Activated naive CD4-positive, alpha-beta T cell treated with anti-CD3 and anti-CD28 coated beads, Interleukin-2, amount 50 U/mL, for 72 hours (primary cell): Measurements from ENCODE around the gene FYB2. TPM values are rescaled to one million over a fixed set of nuclear protein-coding genes. Genes with fewer than 3 reads are reported as not detected.

Source experiments
- ATAC-seq, 2 donors: fragments of 150-1000 bp; cut with Tn5 transposase; 2 replicates each; pipeline ENCODE4 v1.10.0; 2021; ENCODE audit warnings: mild to moderate bottlenecking in 2 of 2, moderate library complexity in 2 of 2
- DNase-seq, 2 donors: peaks; one replicate each; pipeline ENCODE4 v3.0.0; 2021 to 2022; ENCODE audit warnings: low spot score in 2 of 2
- H3K27ac Mint-ChIP-seq, 2 donors: one replicate each; pipeline ENCODE4 v1.8.0; 2022; ENCODE audit warnings: mild to moderate bottlenecking in 2 of 2, mixed read lengths in 2 of 2
- H3K36me3 Mint-ChIP-seq, 2 donors: one replicate each; pipeline ENCODE4 v1.8.0; 2022; ENCODE audit warnings: mixed read lengths in 2 of 2
- H3K9me3 Mint-ChIP-seq, 2 donors: one replicate each; pipeline ENCODE4 v1.8.0; 2022; ENCODE audit warnings: mixed read lengths in 2 of 2
- total RNA-seq, 2 donors: library from RNA; stranded (reverse); gene quantifications; one replicate each; pipeline ENCODE4 v1.2.3, GENCODE V29; 2022

The FYB2 gene
- total RNA-seq, 2 donors from 2014 or later, result not detected

DNA sequence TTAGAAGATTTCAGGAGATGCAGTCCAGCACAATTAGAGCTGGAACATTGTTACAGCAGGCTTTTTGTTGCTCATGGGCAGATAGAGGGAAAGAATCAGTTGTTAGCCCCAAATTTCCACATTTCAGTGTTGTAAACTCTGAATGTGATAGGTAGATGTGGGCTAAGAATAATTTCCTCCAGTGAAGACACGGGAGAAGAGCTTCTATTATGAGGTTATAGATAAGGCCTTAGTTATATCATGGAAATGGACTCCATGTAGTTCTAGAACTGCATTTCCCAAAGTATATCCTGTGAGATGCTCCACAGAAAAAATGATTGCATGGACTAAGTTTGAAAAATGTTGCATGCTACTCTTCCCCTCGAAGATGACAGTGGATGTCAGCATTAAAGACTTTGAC, 109.2 kb downstream of the FYB2 start:
- Mint-ChIP-seq H3K36me3 (no peaks in the 10 kb centered on the region), H3K9me3 (no peaks in the 10 kb centered on the region), H3K27ac (no peak overlapping the region)
- ATAC-seq (no peak), DNase-seq (no peak)

- no peaks in the 10 kb centered on the region for H3K9me3 Mint-ChIP-seq
- no peaks in the 10 kb centered on the region for H3K36me3 Mint-ChIP-seq
- DNase-seq (peak in 1 of 2 donors; percentile 9), ATAC-seq (peak in 1 of 2 donors; percentile 46)
- H3K27ac Mint-ChIP-seq, result no peak overlapping the region
Observed at GRCh38 chr1:56709269-56709880, 109.8 kb downstream of the FYB2 start.

DNA sequence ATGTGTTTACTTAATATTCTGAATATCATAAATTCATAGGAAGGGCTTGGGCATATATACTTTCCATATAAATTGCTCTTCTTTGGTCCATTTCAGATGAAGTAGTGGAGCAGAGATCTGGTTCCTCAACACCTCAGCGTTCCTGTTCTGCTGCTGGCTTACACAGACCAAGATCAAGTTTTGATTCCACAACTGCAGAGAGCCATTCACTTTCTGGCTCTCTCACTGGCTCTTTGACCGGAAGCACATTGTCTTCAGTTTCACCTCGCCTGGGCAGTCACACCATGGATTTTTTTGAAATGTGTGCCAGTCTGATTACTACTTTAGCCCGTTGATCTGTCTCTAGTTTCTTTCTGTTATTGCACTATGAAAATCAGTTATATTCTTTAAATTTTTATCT, 111.8 kb downstream of the FYB2 start:
- DNase-seq (no peak), ATAC-seq (no peak)
- Mint-ChIP-seq H3K9me3 (peaks cover 2 to 4% of the 10 kb centered on the region in 2 donors), H3K36me3 (no peaks in the 10 kb centered on the region), H3K27ac (no peak overlapping the region)

DNA sequence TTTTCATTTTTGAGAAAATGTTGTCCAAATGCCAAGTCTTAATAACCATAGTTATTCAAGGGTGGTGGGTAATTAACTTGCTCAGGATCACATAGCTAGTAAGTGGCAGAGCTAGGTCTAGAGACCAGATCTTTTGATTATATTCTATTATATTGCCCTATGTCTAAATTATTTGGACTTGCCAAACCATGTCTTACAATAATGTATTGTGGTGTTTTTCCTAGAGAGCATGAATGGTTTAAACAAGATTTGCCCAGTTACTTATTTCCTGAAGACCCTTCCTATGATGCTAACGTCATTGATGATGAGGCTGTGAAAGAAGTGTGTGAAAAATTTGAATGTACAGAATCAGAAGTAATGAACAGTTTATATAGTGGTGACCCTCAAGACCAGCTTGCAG, 115.5 kb downstream of the FYB2 start:
- peaks cover 4 to 5% of the 10 kb centered on the region in 2 donors for H3K9me3 Mint-ChIP-seq
- no peak overlapping the region for H3K27ac Mint-ChIP-seq
- DNase-seq (no peak), ATAC-seq (no peak)
- peaks cover 0 to 5% of the 10 kb centered on the region in 2 donors for H3K36me3 Mint-ChIP-seq

DNA sequence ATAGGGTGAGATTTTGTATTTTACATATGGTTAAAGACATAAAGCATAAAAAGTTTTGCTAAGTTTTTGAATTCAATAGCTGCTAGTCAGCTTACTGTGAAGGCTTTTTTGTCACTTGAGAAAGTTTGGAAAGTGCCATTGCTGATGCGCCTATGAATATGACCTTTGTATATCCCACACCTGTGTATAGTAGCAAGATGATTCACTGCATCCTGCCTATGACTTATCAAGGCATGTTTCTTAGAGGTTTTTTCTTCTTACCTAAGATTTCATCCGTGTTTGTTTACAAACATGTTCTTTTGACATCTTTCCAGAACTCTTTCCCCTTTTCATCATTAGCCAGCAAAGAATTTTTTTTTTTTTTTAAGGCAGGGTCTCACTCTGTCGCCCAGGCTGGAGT, 122.5 kb downstream of the FYB2 start:
- Mint-ChIP-seq H3K36me3 (peaks cover 0 to 5% of the 10 kb centered on the region in 2 donors), H3K27ac (no peak overlapping the region), H3K9me3 (no peaks in the 10 kb centered on the region)
- ATAC-seq (no peak), DNase-seq (no peak)

DNA sequence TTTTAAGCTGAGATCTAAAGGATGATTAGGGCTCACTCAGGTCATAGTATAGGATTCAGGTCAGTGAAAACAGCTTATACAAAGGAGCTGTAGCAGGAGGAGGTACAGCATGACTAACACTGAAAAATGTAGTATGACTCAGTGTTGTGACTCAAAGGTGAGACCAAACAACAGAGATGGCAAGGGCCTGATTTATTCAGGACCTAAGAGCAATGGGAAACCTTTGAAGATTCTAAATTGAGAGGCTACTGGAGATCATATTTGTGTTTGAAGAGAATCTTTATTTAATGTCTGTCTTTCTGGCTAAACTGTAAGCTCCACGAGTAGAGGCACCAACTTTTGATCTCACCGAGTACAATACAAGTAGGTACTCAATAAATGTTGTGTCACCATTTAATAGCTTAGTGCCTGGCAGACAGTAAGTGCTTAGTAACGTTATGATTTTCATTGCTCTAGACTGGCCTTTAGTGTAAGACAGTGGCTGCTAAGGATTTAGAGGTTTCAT, 130.6 kb downstream of the FYB2 start:
- H3K27ac Mint-ChIP-seq, result no peak overlapping the region
- DNase-seq (peak in 1 of 2 donors; percentile 2), ATAC-seq (peak; percentile 92 to 100)
- no peaks in the 10 kb centered on the region for H3K9me3 Mint-ChIP-seq
- H3K36me3 Mint-ChIP-seq, result no peaks in the 10 kb centered on the region

DNA sequence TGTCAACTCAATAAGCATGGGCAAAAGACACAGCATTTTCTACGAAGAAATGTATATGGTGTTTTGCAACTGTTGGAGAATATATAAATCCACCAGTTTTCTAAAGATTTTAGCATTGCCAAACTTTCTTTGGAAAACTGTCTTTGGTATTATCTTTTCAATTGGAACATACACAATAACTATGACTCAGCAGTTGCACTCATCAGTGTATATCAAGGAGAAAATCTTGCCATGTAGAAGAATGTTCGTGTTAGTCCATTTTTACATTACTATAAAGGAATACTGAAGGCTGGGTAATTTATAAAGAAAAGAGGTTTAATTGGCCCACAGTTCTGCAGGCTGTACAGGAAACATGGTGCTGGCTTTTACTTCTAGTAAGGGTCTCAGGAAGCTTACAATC, 133.0 kb downstream of the FYB2 start:
- Mint-ChIP-seq H3K36me3 (no peaks in the 10 kb centered on the region), H3K27ac (no peak overlapping the region), H3K9me3 (no peaks in the 10 kb centered on the region)
- DNase-seq (no peak), ATAC-seq (no peak)

DNA sequence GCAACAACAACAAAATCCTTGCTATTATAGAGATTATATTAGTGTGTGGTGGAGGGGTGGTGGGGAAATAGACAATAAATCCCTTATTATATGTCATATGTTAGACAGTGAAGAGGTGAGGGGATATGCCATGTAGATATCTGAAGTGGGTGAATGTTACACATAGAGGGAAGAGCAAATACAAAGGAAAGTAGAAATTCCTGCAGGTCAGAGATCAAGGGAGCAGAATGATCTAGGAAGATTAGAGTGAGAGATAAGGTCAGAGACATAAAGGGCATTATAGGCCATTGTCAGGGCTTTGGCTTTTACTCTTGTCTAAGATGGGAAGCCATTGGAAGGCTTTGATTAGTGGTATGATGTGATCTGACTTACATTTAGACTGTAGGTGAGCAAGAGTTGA, 135.6 kb downstream of the FYB2 start:
- Mint-ChIP-seq H3K36me3 (no peaks in the 10 kb centered on the region), H3K27ac (no peak overlapping the region), H3K9me3 (peaks cover 0 to 5% of the 10 kb centered on the region in 2 donors)
- DNase-seq (no peak), ATAC-seq (no peak)

DNA sequence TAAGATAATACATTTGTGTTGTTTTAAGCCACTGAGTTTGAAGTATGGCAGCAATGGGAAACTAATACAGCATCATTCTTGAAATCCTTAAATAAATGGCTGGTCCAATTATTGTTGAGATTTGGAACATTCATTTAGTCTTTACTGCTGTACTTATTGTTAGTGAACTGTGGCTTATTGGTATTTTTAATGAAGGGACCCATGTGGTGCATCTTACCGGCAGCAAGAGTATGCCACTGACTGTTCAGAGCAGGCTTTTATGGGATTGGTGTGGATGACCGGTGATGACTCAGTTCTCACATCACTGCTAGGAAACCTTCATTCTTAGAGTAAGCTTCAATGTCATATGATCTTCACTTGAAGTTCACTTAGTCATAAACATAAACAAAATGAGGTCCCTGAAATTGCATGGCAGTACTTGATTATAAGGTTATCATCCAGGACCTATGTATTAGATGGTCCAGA, 142.6 kb downstream of the FYB2 start:
- ATAC-seq, result peak in 1 of 2 donors; percentile 32
- H3K9me3 Mint-ChIP-seq, result peaks cover 0 to 11% of the 10 kb centered on the region in 2 donors
- H3K27ac Mint-ChIP-seq, result no peak overlapping the region
- H3K36me3 Mint-ChIP-seq, result no peaks in the 10 kb centered on the region
- DNase-seq, result no peak

DNA sequence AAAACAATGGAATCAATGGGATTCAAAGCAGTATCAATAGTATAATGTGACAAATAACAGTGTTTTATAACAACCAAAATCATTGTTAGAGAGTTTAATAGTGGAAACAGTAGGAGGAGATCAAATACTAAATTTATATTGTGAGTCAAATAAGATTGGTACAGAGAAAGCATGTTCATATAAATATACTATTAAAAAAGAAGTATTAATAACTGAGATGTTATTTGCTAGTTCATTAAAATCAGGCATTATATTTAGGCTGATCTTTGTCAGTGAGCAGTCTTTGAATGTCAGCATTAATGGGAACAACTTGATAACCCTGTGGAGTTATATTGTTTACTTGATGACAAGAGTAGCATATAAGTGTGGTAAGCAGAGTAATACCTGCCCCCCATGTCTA, 143.4 kb downstream of the FYB2 start:
- H3K36me3 Mint-ChIP-seq, result no peaks in the 10 kb centered on the region
- no peak overlapping the region for H3K27ac Mint-ChIP-seq
- DNase-seq (no peak), ATAC-seq (no peak)
- H3K9me3 Mint-ChIP-seq, result peaks cover 0 to 11% of the 10 kb centered on the region in 2 donors

GRCh38 chr1:56672579-56672978, 146.6 kb downstream of the FYB2 start:
- no peak overlapping the region for H3K27ac Mint-ChIP-seq
- H3K36me3 Mint-ChIP-seq, result no peaks in the 10 kb centered on the region
- DNase-seq, result no peak
- H3K9me3 Mint-ChIP-seq, result peaks cover 0 to 6% of the 10 kb centered on the region in 2 donors
- no peak for ATAC-seq

DNA sequence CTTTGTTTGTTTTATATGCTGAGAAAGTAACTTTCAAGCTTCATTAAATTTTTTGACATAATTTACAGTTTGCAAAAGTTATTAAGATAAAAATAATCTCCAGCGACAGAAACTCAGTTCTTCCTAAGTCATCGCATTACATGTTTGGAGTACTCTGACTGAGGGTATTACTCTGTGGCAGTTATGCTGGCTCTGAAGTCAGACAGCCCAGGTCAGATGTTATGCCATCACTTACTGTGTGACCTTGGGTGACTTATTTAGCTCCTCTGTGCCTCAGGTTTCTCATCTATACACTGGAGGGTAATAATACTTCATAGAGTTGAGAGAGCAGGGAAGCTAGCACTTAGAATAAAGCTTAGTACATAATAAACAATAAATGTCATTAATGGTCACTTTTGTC, 147.7 kb downstream of the FYB2 start:
- peaks cover 0 to 6% of the 10 kb centered on the region in 2 donors for H3K9me3 Mint-ChIP-seq
- no peak for DNase-seq
- no peak overlapping the region for H3K27ac Mint-ChIP-seq
- ATAC-seq, result no peak
- no peaks in the 10 kb centered on the region for H3K36me3 Mint-ChIP-seq

- H3K36me3 Mint-ChIP-seq, result no peaks in the 10 kb centered on the region
- no peak overlapping the region for H3K27ac Mint-ChIP-seq
- H3K9me3 Mint-ChIP-seq, result peaks cover 0 to 6% of the 10 kb centered on the region in 2 donors
- DNase-seq (no peak), ATAC-seq (no peak)
Observed at GRCh38 chr1:56671085-56671484, 148.1 kb downstream of the FYB2 start.

- peaks cover 0 to 6% of the 10 kb centered on the region in 2 donors for H3K9me3 Mint-ChIP-seq
- ATAC-seq, result no peak
- DNase-seq, result no peak
- no peaks in the 10 kb centered on the region for H3K36me3 Mint-ChIP-seq
- H3K27ac Mint-ChIP-seq, result no peak overlapping the region
Observed at GRCh38 chr1:56670350-56670749, 148.9 kb downstream of the FYB2 start.

Other genes starting within 250 kb of the FYB2 start
- not detected for gene PLPP3, start 239.8 kb downstream of the FYB2 start, total RNA-seq
- under 1 TPM in 1 of 2 donors, not detected in 1; 0.08 TPM for gene PRKAA2, start 174.1 kb downstream of the FYB2 start, total RNA-seq
- not detected for gene C8A, start 35.4 kb upstream of the FYB2 start, total RNA-seq
- gene C8B, start 146.6 kb upstream of the FYB2 start, total RNA-seq, result not detected